ENCODE data around the gene ADPRM. TPM values are rescaled to one million over a fixed set of nuclear protein-coding genes. Genes with fewer than 3 reads are reported as not detected.

Gene ADPRM
- total and polyA plus RNA-seq, 2 donors (not counting 3 experiments of a cell fraction or from before 2014, with no cell fraction given): 7.4 to 7.6 TPM

- no peaks in the 10 kb centered on the region for H3K4me1 ChIP-seq (ENCODE audit: control insufficient read depth, extremely low read depth, insufficient read depth, low read length)
- no TSS peak for BruUV-seq (replicated peaks)
- TF ChIP-seq GATA2 (IDR thresholded peaks at IDR 0.05; ENCODE audit: insufficient read depth, insufficient read length, low read depth, low read length) (no peak), POLR2AphosphoS5 (IDR thresholded peaks at IDR 0.05; ENCODE audit: insufficient read depth, low read depth, low read length) (no peak), FOS (IDR thresholded peaks at IDR 0.05; ENCODE audit: borderline replicate concordance, insufficient read depth, low read length) (no peak), JUN (IDR thresholded peaks at IDR 0.05; ENCODE audit: borderline replicate concordance, insufficient read depth, insufficient read length, low read depth) (no peak), MYC (IDR thresholded peaks at IDR 0.05; ENCODE audit: low read depth, low read length) (no peak), CTCF (IDR thresholded peaks at IDR 0.05; ENCODE audit: extremely low read depth in 1 of 2, insufficient read depth in 1 of 2, low read depth in 1 of 2, low read length in 2 of 2) (no peak)
- no peak overlapping the region for H3K4me2 ChIP-seq (ENCODE audit: insufficient read depth, low read length)
- no peak overlapping the region for H2AFZ ChIP-seq (ENCODE audit: low read depth, low read length)
- intact Hi-C loops (cut with micrococcal nuclease) (no loop called here), dilution Hi-C loops (cut with MboI; ENCODE audit: extremely low pct_ligation_motif_present, low sequenced_read_pairs) (no loop called here)
- no peaks in the 10 kb centered on the region for H3K27me3 ChIP-seq (ENCODE audit: control insufficient read depth in 2 of 2, insufficient read depth in 2 of 2, low read length in 2 of 2)
- no peaks in the 10 kb centered on the region for H3K79me2 ChIP-seq (ENCODE audit: control insufficient read depth, insufficient read depth, low read length)
- H3K9ac ChIP-seq (replicated peaks; ENCODE audit: extremely low read depth, insufficient read depth, low read length): no peak overlapping the region
- H3K9me3 ChIP-seq (replicated peaks; ENCODE audit: control insufficient read depth, insufficient read depth, low read length): no peaks in the 10 kb centered on the region
- H3K9me1 ChIP-seq (replicated peaks; ENCODE audit: control insufficient read depth, extremely low read depth, insufficient read depth, low read length): no peaks in the 10 kb centered on the region
- FAIRE-seq (no peak), DNase-seq (ENCODE audit: low read depth, low spot score) (no peak)
- no peak overlapping the region for H3K27ac ChIP-seq (ENCODE audit: insufficient read depth, low read depth, low read length)
- ChIA-PET CTCF (no interaction called here), POLR2A (no interaction called here)
- H4K20me1 ChIP-seq (replicated peaks; ENCODE audit: control insufficient read depth, extremely low read depth, insufficient read depth, low read length): no peaks in the 10 kb centered on the region
- no peaks in the 10 kb centered on the region for H3K36me3 ChIP-seq (ENCODE audit: control insufficient read depth in 2 of 2, extremely low read depth in 1 of 2, insufficient read depth in 2 of 2, low read length in 2 of 2)
- no peak overlapping the region for H3K4me3 ChIP-seq (replicated peaks in 1 of 3; ENCODE audit: insufficient read depth in 1 of 3, low read depth in 1 of 3, low read length in 3 of 3)
Measured at GRCh38 chr17:10755592-10756127, 58.3 kb downstream of the ADPRM start.

Data from endothelial cell of umbilical vein (primary cell).